ENCODE results near the gene CNOT9. TPM values are rescaled to one million over a fixed set of nuclear protein-coding genes. Genes with fewer than 3 reads are reported as not detected.
A peak's percentile ranks its signal among the peaks of the same experiment; 100 is the strongest.

The CNOT9 gene
- total RNA-seq, 4 donors from 2014 or later = 27.5 to 35.3 (median 32.3) TPM

GRCh38 chr2:218555527-218555926 is 13.1 kb upstream of the CNOT9 start:
- ATAC-seq = no peak
- no peaks in the 10 kb centered on the region for H3K4me1 ChIP-seq
- 71 to 89% methylated on average over 4 of the region's 4 CpGs for WGBS, 2 donors (ENCODE audit: low coverage in 1 of 2)
- H3K36me3 ChIP-seq = peaks cover 11 to 84% of the 10 kb centered on the region in 2 donors
- no peak overlapping the region for H3K4me3 ChIP-seq
- H3K27ac ChIP-seq = no peak overlapping the region
- TF ChIP-seq POLR2AphosphoS5 (IDR thresholded peaks at IDR 0.05) (no peak), EP300 (IDR thresholded peaks at IDR 0.05) (no peak), CTCF (IDR thresholded peaks at IDR 0.05) (no peak), POLR2A (IDR thresholded peaks at IDR 0.05) (no peak)
- H3K9me3 ChIP-seq = no peaks in the 10 kb centered on the region
- no peaks in the 10 kb centered on the region for H3K27me3 ChIP-seq

GRCh38 chr2:218557941-218558340 is 10.7 kb upstream of the CNOT9 start:
- H3K36me3 ChIP-seq = peaks cover 6 to 84% of the 10 kb centered on the region in 2 donors
- H3K27ac ChIP-seq = no peak overlapping the region
- WGBS, 2 donors (ENCODE audit: low coverage in 1 of 2) = 46 to 80% methylated on average over 2 of the region's 2 CpGs
- no peak for ATAC-seq
- H3K4me3 ChIP-seq = no peak overlapping the region
- H3K27me3 ChIP-seq = no peaks in the 10 kb centered on the region
- no peaks in the 10 kb centered on the region for H3K9me3 ChIP-seq
- H3K4me1 ChIP-seq = peaks cover 0 to 4% (median 0%) of the 10 kb centered on the region in 3 donors
- no peak for TF ChIP-seq EP300 (IDR thresholded peaks at IDR 0.05)
- TF ChIP-seq POLR2A (IDR thresholded peaks at IDR 0.05) = no peak
- no peak for TF ChIP-seq CTCF (IDR thresholded peaks at IDR 0.05)
- no peak for TF ChIP-seq POLR2AphosphoS5 (IDR thresholded peaks at IDR 0.05)

- H3K4me1 ChIP-seq = peaks cover 0 to 14% (median 0%) of the 10 kb centered on the region in 3 donors
- H3K4me3 ChIP-seq = no peak overlapping the region
- H3K36me3 ChIP-seq = peaks cover 3 to 78% of the 10 kb centered on the region in 2 donors
- H3K27me3 ChIP-seq = no peaks in the 10 kb centered on the region
- no peak overlapping the region for H3K27ac ChIP-seq
- no peak for ATAC-seq
- TF ChIP-seq POLR2AphosphoS5 (IDR thresholded peaks at IDR 0.05) (no peak), CTCF (IDR thresholded peaks at IDR 0.05) (no peak)
- no peaks in the 10 kb centered on the region for H3K9me3 ChIP-seq
- 88 to 94% methylated on average over 3 of the region's 3 CpGs for WGBS, 2 donors (ENCODE audit: low coverage in 1 of 2)
Measured at GRCh38 chr2:218558986-218559385, 9.7 kb upstream of the CNOT9 start.

GRCh38 chr2:218564056-218564455 is 4.6 kb upstream of the CNOT9 start:
- TF ChIP-seq POLR2AphosphoS5 (IDR thresholded peaks at IDR 0.05) (no peak), EP300 (IDR thresholded peaks at IDR 0.05) (no peak), CTCF (IDR thresholded peaks at IDR 0.05) (no peak), POLR2A (IDR thresholded peaks at IDR 0.05) (no peak)
- Histone ChIP-seq H3K4me1 (peaks cover 0 to 37% (median 5%) of the 10 kb centered on the region in 3 donors), H3K27me3 (no peaks in the 10 kb centered on the region), H3K9me3 (no peaks in the 10 kb centered on the region), H3K36me3 (peaks cover 3 to 48% of the 10 kb centered on the region in 2 donors), H3K4me3 (no peak overlapping the region), H3K27ac (peak overlapping the region in 1 of 4 donors; percentile 13)
- 75 to 100% methylated on average over 1 of the region's 1 CpG for WGBS, 2 donors (ENCODE audit: low coverage in 1 of 2)
- ATAC-seq = no peak

GRCh38 chr2:218566296-218566695 is 2.3 kb upstream of the CNOT9 start:
- Histone ChIP-seq H3K4me3 (no peak overlapping the region), H3K27me3 (no peaks in the 10 kb centered on the region), H3K27ac (peak overlapping the region in 1 of 4 donors; percentile 98), H3K4me1 (peaks cover 4 to 59% (median 17%) of the 10 kb centered on the region in 3 donors), H3K36me3 (peaks cover 0 to 26% of the 10 kb centered on the region in 2 donors), H3K9me3 (no peaks in the 10 kb centered on the region)
- 71 to 100% methylated on average over 1 of the region's 1 CpG for WGBS, 2 donors (ENCODE audit: low coverage in 1 of 2)
- TF ChIP-seq EP300 (IDR thresholded peaks at IDR 0.05) (no peak), POLR2AphosphoS5 (IDR thresholded peaks at IDR 0.05) (no peak)
- no peak for ATAC-seq

All from gastroesophageal sphincter (tissue), 4 donors.